ENCODE data around the gene LCP2.

DNA sequence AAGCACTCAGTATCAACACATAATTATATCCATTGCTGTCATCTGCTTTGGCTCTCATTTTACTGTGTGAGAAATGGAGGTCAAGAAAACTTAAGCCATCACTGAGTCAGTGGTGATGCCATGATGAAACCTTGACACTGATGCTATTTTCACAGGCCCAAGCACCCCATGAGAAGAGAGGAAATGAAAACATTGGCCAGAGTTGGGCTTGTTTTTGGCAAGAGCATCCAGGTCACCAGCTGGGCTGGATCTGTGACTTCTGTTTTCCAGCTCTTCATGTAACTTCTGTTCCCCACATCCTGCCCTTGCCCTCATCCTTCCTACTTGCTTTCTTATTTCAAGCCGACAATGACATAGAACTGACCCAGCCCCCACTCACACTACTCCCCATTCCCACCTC, 10.0 kb downstream of the LCP2 start:
- TF ChIP-seq, protein P1, sequence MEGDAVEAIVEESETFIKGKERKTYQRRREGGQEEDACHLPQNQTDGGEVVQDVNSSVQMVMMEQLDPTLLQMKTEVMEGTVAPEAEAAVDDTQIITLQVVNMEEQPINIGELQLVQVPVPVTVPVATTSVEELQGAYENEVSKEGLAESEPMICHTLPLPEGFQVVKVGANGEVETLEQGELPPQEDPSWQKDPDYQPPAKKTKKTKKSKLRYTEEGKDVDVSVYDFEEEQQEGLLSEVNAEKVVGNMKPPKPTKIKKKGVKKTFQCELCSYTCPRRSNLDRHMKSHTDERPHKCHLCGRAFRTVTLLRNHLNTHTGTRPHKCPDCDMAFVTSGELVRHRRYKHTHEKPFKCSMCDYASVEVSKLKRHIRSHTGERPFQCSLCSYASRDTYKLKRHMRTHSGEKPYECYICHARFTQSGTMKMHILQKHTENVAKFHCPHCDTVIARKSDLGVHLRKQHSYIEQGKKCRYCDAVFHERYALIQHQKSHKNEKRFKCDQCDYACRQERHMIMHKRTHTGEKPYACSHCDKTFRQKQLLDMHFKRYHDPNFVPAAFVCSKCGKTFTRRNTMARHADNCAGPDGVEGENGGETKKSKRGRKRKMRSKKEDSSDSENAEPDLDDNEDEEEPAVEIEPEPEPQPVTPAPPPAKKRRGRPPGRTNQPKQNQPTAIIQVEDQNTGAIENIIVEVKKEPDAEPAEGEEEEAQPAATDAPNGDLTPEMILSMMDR (IDR thresholded peaks at IDR 0.05) = no peak
- TF ChIP-seq POLR2A (IDR thresholded peaks at IDR 0.05) = no peak

All from esophagus squamous epithelium (tissue), 4 donors.